CMK (cell line): ENCODE data around the gene TUBG2.
"Not testable (repeated sequence)": the region's sequence is repeated elsewhere in the genome, so short reads cannot be mapped to it uniquely, and the experiment has no call there.

Experiments
- DNase-seq: peaks from one replicate; pipeline ENCODE4 v3.0.0-alpha.2; 2010; ENCODE audit warnings: low read depth

The TUBG2 gene

DNA sequence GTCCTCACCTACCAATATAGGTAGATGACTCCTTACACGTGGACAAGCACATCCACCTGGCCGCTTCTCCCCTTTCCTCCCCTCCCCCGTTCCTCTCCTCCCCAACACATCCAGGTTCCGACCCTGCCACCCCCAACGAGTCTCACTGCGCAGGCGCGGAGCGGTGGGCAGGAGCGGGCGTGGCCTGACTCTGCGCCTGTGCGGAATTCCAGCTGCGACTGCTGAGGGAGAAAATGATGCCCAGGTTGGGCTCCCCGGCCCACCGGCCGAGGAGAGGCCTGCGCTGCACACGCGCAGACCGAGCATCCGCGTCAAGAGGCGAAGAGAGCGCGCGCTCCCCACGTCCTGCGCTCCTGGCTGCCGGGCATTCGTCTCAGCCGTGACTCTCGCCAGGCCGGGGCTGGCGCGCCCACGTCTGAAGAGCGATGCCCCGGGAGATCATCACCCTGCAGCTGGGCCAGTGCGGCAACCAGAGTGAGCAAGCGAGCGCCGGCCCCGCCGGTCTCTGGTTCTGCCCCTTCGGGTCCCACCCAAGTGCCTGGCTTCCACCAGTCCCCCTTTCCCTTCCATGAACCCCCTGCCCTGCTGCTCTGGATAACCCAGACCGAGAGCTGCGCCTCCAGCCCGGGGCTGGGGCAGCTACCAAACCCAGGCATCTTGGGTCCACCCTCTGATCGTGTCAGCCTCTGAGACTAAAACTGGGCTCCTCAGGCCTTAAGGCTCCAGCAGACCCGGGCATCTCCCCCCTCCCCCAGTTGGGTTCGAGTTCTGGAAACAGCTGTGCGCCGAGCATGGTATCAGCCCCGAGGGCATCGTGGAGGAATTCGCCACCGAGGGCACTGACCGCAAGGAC, at the start of gene TUBG2:
TUBG2 (plus strand) TSS at position 206 of the 853 bp plus-strand sequence; CDS start at position 426, 220 bp downstream.
- DNase-seq: peak; percentile 82

- peak; percentile 34 for DNase-seq
Observed at GRCh38 chr17:42609814-42610801, 49.0 kb upstream of the TUBG2 start.

GRCh38 chr17:42612013-42612412, 47.1 kb upstream of the TUBG2 start:
- no peak for DNase-seq

DNA sequence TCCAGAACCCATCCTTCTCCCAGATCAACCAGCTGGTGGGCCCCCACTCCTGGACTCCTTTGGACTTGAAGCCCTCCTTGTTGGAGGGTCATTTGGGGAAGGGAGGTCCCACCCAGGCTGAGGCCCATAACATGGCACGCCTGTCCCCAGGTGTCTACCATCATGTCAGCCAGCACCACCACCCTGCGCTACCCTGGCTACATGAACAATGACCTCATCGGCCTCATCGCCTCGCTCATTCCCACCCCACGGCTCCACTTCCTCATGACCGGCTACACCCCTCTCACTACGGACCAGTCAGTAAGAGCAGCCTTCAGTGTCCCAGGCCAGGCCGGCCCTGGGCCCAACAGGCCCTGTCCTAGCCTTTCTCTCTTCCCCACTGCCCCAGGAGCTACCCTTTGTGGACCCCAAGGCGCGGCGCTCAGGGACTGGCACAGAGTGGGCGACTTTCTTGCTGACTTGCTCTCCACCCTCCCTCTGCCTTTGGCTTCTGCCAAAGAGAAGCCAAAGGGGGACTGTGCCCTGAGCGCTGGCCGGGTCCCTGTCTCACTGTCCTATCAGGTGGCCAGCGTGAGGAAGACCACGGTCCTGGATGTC, 45.3 kb upstream of the TUBG2 start:
- no peak for DNase-seq

DNA sequence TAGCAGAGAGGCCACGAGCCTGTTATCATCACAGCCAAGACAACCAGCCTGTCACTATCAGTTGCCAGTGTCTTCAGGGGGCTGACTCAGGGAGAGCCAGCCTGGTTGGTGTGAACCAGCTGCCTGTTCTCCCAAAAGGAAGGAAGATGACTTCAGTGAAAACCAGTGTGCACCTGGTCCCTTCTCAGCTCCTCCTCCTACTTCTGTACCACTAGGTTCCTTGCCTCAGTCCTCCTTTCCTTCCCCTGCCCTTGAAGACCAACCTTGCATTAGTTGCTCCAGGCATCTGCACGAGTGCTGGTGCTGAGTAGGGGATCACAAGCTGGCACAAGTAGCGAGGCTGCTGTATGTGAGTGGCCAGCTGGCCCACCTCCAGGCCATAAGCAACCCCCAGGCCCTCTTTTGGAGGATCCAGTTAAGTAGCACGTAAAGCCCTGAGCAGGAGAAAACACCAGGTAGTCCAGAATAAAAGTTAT, 41.1 kb upstream of the TUBG2 start:
- DNase-seq: no peak

DNA sequence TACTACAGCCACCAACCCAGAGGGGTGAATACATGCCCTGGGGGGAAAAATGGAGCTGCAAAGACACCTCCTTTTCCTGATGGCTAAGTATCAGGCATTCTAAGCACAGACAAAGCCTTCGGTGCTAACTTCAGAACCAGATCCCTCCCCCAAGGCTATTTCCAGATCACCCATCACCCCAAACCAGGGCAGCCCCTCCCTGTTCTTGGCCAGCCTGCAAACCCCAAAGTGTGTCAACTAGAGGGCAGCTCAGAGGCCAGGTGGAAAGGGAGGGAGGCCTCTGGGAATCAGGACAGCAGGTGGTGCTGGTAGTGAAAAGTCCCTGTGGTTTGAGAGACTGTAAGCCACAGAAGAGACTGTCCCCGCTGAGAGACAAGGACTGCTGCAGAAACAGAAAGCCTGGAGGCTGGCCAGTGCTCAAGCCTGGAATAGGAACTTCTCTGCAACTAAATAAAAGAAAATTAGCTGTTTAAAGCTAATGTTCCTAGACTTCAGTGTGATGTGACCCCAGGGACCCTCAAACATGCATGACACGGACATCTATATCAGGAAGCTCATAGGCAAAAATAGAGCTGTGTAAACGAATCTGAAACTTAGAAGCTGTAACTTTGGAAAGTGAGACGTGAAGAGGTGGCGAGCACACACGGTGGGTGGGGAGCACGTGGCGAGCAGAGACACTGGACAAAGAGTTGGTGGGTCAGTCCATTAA, 40.5 kb upstream of the TUBG2 start:
- DNase-seq: no peak

- DNase-seq: not testable (repeated sequence)
Observed at GRCh38 chr17:42621987-42622386, 37.1 kb upstream of the TUBG2 start.

GRCh38 chr17:42623271-42623670, 35.8 kb upstream of the TUBG2 start:
- no peak for DNase-seq

DNA sequence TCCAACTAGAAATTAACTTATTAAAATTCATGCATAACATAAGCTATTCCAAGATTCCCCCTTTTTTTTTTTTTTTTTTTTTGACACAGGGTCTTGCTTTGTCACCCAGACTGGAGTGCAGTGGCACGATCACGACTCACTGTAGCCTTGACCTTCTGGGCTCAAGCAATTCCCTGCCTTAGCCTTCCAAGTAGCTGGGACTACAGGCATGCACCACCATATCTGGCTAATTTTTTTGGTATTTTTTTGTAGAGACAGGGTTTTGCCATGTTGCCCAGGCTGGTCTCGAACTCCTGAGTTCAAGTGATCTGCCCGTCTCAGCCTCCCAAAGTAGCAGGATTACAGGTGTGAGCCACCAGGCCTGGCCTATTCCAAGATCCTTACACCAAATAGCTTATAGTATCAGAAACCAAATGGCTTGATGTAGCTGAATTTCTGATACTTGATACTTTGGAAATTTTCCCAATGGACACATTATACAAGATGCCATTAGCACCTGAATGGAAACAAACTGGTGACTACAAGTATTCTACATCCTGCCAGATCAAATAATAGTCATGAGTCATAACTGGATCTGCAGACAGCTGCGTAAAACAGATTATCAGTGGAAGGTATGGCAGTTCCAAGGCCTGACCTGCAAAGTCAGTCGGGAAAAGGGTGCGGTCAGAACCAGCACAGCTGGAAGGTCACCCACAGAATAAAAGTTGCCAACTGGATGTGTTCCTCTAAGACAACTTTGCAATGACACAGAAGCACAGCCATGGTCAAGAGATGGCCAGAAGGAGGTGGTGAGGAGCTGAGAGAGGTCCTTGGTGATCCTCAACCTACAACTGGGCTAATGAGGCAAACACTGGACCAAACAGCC, 35.1 kb upstream of the TUBG2 start:
- no peak for DNase-seq

GRCh38 chr17:42627032-42627764, 31.9 kb upstream of the TUBG2 start:
- not testable (repeated sequence) for DNase-seq

DNA sequence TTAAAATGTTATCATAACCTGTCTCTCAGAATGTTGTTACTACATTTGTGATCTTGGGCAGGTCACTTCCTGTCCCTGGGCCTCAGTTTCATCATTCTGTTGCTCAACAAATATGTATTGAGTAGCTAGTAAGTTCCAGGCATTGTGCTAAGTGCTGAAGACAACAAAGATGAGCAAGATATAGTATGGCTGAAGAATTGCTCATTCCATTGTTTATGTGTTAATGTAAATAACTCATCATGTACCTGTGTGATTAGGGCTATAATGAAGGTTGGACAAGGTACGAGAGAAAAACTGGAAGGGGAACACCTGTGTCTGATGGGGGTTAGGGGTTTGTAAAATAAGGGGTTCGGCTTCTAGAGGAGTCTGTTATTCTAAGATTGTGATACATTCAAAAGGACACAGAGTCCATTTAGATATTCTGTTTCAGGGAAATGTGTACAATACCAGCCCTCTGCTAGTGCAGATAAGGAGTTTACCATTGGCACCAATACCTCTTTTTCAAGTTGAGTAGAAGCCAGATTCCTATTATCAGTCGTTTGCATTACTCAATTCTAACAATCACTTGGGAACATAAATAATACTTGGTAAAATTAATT, 29.6 kb upstream of the TUBG2 start:
- no peak for DNase-seq

DNA sequence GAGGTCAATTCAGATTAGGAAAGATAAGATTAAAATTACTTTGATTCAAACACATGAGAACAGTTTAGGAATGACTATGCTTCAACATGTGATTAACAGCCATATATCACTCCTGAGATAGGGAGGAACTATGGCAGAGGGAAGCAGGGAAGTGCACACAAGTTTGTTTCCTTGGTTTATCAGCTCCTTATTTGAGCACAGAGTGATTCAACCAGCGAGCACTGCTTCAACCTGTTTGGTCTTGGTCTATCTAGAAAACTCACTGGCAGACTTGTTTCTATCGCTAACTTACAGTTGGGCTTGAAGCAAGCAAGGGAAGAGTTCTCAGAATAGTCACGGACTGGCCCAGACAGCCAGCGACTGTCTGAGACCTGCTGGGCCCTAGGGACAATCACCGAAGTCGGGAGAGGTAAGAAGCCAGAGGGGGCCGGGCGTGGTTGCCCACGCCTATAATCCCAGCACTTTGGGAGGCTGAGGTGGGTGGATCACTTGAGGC, 26.1 kb upstream of the TUBG2 start:
- no peak for DNase-seq

- no peak for DNase-seq
Observed at GRCh38 chr17:42639525-42640113, 19.5 kb upstream of the TUBG2 start.

DNA sequence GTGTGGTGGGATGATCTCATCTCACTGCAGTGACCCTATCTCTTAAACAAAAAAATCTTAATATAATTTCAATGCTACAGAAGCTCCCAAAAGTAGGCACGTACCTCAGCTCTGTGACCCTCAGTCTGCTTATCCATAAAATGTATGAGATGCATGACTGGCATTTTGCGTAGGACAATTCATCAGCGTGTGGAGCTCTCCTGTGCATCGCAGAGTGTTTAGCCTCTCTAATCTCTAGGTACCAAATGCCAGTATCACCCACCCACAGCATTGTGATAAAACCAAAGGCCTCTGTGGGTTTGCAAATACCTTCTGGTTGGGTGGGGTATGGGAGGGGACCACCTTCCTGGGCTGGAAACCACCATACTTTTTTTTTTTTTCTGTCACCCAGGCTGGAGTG, 19.0 kb upstream of the TUBG2 start:
- DNase-seq: no peak

DNA sequence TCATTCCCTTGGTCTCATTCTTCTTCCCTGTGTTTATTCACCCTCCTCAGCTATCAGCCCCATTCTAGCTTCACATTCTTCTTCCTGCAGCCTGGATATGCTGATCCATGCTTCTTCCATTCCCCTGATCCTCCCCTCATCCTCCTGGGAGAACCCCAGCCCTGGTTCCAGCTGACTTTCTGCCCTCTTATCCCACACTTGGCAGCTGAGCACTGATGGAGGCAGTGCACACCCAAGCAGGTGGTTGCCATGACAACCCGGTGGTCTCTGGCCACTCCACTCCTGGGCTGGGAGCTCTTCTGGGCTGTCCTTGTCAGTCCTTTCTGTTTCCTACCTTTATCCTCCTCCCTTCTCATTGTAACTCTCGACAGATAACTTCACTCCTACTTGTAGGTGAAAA, 16.7 kb upstream of the TUBG2 start:
- DNase-seq: no peak

DNA sequence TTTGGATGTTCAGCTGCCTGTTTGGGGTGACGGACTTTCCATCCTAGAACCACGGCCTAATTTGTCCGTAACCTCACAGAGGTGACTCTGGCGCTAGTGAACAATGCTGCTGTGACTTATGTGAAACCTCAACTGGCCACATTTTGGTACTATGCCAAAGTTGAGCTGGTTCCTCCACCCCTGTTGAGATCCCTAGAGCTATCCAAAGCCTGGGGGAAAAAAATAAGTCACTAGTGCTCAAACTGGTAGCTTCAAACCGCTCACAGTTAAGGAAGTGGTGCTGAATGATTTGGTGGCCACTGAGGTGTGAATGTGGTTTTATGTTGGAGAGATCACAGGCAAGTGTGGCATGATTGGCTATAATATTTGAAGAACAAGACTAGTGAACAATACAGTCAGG, 11.3 kb upstream of the TUBG2 start:
- DNase-seq: no peak

DNA sequence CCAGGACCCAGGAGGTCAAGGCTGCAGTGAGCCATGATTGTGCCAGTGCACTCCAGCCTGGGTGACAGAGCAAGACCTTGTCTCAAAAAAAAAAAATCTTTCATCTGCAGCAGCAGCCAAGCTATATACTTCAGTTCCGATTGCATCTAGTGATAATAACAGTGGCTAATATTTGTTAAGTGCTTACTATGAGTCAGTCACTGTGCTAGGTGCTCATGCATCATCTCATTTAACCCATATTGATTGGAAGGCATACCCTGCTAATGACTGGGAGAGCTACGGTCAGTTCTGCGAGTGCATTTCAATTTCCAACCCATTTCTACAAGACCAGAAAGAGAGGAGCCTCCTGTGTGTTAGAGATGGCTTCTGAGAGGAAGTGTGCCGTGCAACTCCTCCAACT, 7.7 kb upstream of the TUBG2 start:
- no peak for DNase-seq

DNA sequence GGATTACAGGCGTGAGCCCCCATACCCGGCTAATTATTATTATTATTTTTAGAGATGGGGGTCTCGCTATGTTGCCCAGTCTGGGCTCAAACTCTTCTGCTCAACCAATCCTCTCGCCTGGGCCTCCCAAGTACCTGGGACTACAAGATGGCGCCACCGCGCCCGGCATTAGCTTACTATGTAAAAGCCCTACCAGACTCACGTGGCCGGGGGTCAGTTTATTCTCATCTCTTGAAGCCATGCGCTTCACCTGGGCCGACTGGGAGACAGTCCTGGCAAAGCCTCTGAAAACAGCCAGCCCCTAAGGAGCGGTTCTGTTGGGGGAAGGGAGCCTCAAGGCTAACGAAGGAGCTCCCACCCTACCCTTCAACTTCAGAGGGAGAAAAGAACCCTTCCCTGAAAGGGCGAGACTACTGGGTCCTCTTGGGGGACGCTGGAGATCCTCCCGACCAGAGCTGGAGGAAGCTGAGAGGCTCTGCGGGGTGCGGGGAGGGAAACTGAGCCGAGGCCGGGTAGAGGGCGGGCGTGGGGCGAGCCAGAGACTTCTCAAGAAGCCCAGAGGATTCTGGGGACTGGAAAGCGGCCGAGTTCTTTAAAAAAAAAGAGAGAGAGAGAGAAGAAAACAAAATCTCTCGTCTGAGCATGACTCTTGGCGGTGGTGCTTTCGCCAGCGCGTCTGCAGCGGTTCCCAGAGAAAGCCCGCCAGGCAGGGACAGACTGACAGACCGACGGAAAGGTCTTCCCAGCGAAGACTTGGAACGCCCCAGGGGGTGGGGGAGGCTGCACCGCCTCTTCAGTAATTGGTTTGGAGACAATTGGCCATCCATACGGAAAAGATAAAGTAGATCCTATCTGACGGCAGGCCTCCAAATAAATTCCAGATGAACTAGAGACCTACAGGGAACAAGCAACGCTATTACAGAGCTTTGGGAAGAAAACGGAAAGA, 5.6 kb upstream of the TUBG2 start:
- no peak for DNase-seq
